Activated T-helper 2 cell treated with anti-CD3 and anti-CD28 coated beads, Interferon-gamma antibody, Interleukin-2, Interleukin-4, amounts not matched to agents 10 μg/mL and 5 μg/mL and 100 μg/mL, durations not matched to agents 14 hours and 24 hours and 36 hours (primary cell): ENCODE measurements around the gene SZT2. TPM values are rescaled to one million over a fixed set of nuclear protein-coding genes. Genes with fewer than 3 reads are reported as not detected.
A peak's percentile ranks its signal among the peaks of the same experiment; 100 is the strongest.

Experiments
- DNase-seq: peaks from one replicate; pipeline ENCODE4 v3.0.0; 2021; ENCODE audit warnings: low spot score
- H3K27ac Mint-ChIP-seq: one replicate; pipeline ENCODE4 v1.8.0; 2021; ENCODE audit warnings: mixed read lengths
- H3K27me3 Mint-ChIP-seq: one replicate; pipeline ENCODE4 v1.8.0; 2021; ENCODE audit warnings: low read depth, mixed read lengths
- H3K36me3 Mint-ChIP-seq: one replicate; pipeline ENCODE4 v1.8.0; 2021; ENCODE audit warnings: low read depth, mixed read lengths
- H3K4me1 Mint-ChIP-seq: one replicate; pipeline ENCODE4 v1.8.0; 2021; ENCODE audit warnings: low read depth, mixed read lengths
- H3K4me3 Mint-ChIP-seq: one replicate; pipeline ENCODE4 v1.8.0; 2021; ENCODE audit warnings: low read depth, mild to moderate bottlenecking, moderate library complexity, mixed read lengths
- H3K9me3 Mint-ChIP-seq: one replicate; pipeline ENCODE4 v1.8.0; 2021; ENCODE audit warnings: mixed read lengths
- intact Hi-C: fragments of 100-400 bp; cut with micrococcal nuclease; formaldehyde crosslinking; loops from one replicate; pipeline ENCODE4 v1.15.1; 2023
- total RNA-seq: library from RNA; stranded (reverse); gene quantifications from 2 replicates; pipeline ENCODE4 v1.2.3, GENCODE V29; 2022

SZT2 gene
- total RNA-seq, 1 donor from 2014 or later: 56.6 TPM

- intact Hi-C loops: no loop called here
- peaks cover 18% of the 10 kb centered on the region for H3K4me1 Mint-ChIP-seq
- H3K36me3 Mint-ChIP-seq: peaks cover 11% of the 10 kb centered on the region
- no peaks in the 10 kb centered on the region for H3K27me3 Mint-ChIP-seq
- no peak overlapping the region for H3K27ac Mint-ChIP-seq
- H3K9me3 Mint-ChIP-seq: no peaks in the 10 kb centered on the region
- no peak for DNase-seq
- no peak overlapping the region for H3K4me3 Mint-ChIP-seq
Observed at GRCh38 chr1:43352881-43353280, 36.8 kb upstream of the SZT2 start.

GRCh38 chr1:43354471-43354870, 35.2 kb upstream of the SZT2 start:
- intact Hi-C loops: no loop called here
- DNase-seq: no peak
- Mint-ChIP-seq H3K27ac (no peak overlapping the region), H3K9me3 (no peaks in the 10 kb centered on the region), H3K36me3 (peaks cover 17% of the 10 kb centered on the region), H3K4me1 (peaks cover 18% of the 10 kb centered on the region), H3K27me3 (no peaks in the 10 kb centered on the region), H3K4me3 (no peak overlapping the region)

GRCh38 chr1:43354936-43355335, 34.8 kb upstream of the SZT2 start:
- H3K27ac Mint-ChIP-seq: no peak overlapping the region
- peaks cover 22% of the 10 kb centered on the region for H3K36me3 Mint-ChIP-seq
- H3K4me1 Mint-ChIP-seq: peaks cover 17% of the 10 kb centered on the region
- no peak overlapping the region for H3K4me3 Mint-ChIP-seq
- no peak for DNase-seq
- intact Hi-C loops: no loop called here
- H3K27me3 Mint-ChIP-seq: no peaks in the 10 kb centered on the region
- no peaks in the 10 kb centered on the region for H3K9me3 Mint-ChIP-seq

- Mint-ChIP-seq H3K27ac (no peak overlapping the region), H3K27me3 (no peaks in the 10 kb centered on the region), H3K9me3 (no peaks in the 10 kb centered on the region), H3K36me3 (peaks cover 45% of the 10 kb centered on the region), H3K4me1 (peaks cover 36% of the 10 kb centered on the region), H3K4me3 (no peak overlapping the region)
- intact Hi-C loops: no loop called here
- DNase-seq: no peak
Observed at GRCh38 chr1:43357251-43357650, 32.4 kb upstream of the SZT2 start.

GRCh38 chr1:43358121-43358745, 31.5 kb upstream of the SZT2 start:
- intact Hi-C loops: loop anchor here (1.0 kb wide), 3 partner anchors 10 to 131 kb away; partner anchors contain the start of gene ELOVL1
- Mint-ChIP-seq H3K36me3 (peaks cover 52% of the 10 kb centered on the region), H3K27me3 (no peaks in the 10 kb centered on the region), H3K27ac (peak overlapping the region; percentile 88), H3K4me1 (peaks cover 37% of the 10 kb centered on the region), H3K9me3 (no peaks in the 10 kb centered on the region), H3K4me3 (peak overlapping the region; percentile 93)
- DNase-seq: no peak

GRCh38 chr1:43358746-43359693, 30.7 kb upstream of the SZT2 start, which contains the start of gene CDC20:
Gene CDC20, plus strand, starts transcription at chr1:43358981. Its CDS starts 235 bp downstream, at chr1:43359216.
- Mint-ChIP-seq H3K27ac (peak within 1 kb of the TSS; percentile 88), H3K4me1 (peaks cover 42% of the 10 kb centered on the region), H3K27me3 (no peaks in the 10 kb centered on the region), H3K9me3 (no peaks in the 10 kb centered on the region), H3K36me3 (peaks cover 60% of the 10 kb centered on the region), H3K4me3 (peak within 1 kb of the TSS; percentile 93)
- peak; percentile 99 for DNase-seq
- intact Hi-C loops: loop anchor here (1.0 kb wide), 3 partner anchors 9 to 132 kb away; partner anchors contain the start of gene ELOVL1

GRCh38 chr1:43359696-43360095, 30.0 kb upstream of the SZT2 start:
- no peak for DNase-seq
- H3K4me1 Mint-ChIP-seq: peaks cover 42% of the 10 kb centered on the region
- peaks cover 64% of the 10 kb centered on the region for H3K36me3 Mint-ChIP-seq
- H3K4me3 Mint-ChIP-seq: peak overlapping the region; percentile 93
- no peaks in the 10 kb centered on the region for H3K27me3 Mint-ChIP-seq
- no peaks in the 10 kb centered on the region for H3K9me3 Mint-ChIP-seq
- H3K27ac Mint-ChIP-seq: peak overlapping the region; percentile 64
- intact Hi-C loops: loop anchor here (10.0 kb wide), 2 partner anchors 95 to 675 kb away; partner anchors contain the start of genes HYI and YBX1

- H3K27me3 Mint-ChIP-seq: no peaks in the 10 kb centered on the region
- H3K4me3 Mint-ChIP-seq: peak overlapping the region; percentile 93
- no peaks in the 10 kb centered on the region for H3K9me3 Mint-ChIP-seq
- intact Hi-C loops: loop anchor here (10.0 kb wide), 2 partner anchors 94 to 676 kb away; partner anchors contain the start of genes HYI and YBX1
- peaks cover 72% of the 10 kb centered on the region for H3K36me3 Mint-ChIP-seq
- H3K4me1 Mint-ChIP-seq: peaks cover 49% of the 10 kb centered on the region
- DNase-seq: no peak
- peak overlapping the region; percentile 44 for H3K27ac Mint-ChIP-seq
Observed at GRCh38 chr1:43360616-43361015, 29.1 kb upstream of the SZT2 start.

- Mint-ChIP-seq H3K36me3 (peaks cover 78% of the 10 kb centered on the region), H3K9me3 (no peaks in the 10 kb centered on the region), H3K27ac (peak overlapping the region; percentile 58), H3K4me1 (peaks cover 51% of the 10 kb centered on the region), H3K4me3 (peak overlapping the region; percentile 19), H3K27me3 (no peaks in the 10 kb centered on the region)
- intact Hi-C loops: loop anchor here (10.0 kb wide), 2 partner anchors 91 to 679 kb away; partner anchors contain the start of genes HYI and YBX1
- no peak for DNase-seq
Observed at GRCh38 chr1:43363283-43363934, 26.3 kb upstream of the SZT2 start.

- peak overlapping the region; percentile 44 for H3K27ac Mint-ChIP-seq
- H3K9me3 Mint-ChIP-seq: no peaks in the 10 kb centered on the region
- DNase-seq: no peak
- H3K4me3 Mint-ChIP-seq: peak overlapping the region; percentile 19
- intact Hi-C loops: loop anchor here (10.0 kb wide), 2 partner anchors 91 to 679 kb away; partner anchors contain the start of genes HYI and YBX1
- H3K4me1 Mint-ChIP-seq: peaks cover 56% of the 10 kb centered on the region
- H3K36me3 Mint-ChIP-seq: peaks cover 77% of the 10 kb centered on the region
- no peaks in the 10 kb centered on the region for H3K27me3 Mint-ChIP-seq
Observed at GRCh38 chr1:43363935-43364525, 25.7 kb upstream of the SZT2 start.

- H3K4me1 Mint-ChIP-seq: peaks cover 48% of the 10 kb centered on the region
- peak overlapping the region; percentile 46 for H3K27ac Mint-ChIP-seq
- peaks cover 67% of the 10 kb centered on the region for H3K36me3 Mint-ChIP-seq
- intact Hi-C loops: loop anchor here (5.0 to 10.0 kb wide), 3 partner anchors 89 to 681 kb away; partner anchors contain the start of genes CFAP57, EBNA1BP2, HYI and YBX1
- H3K9me3 Mint-ChIP-seq: no peaks in the 10 kb centered on the region
- no peak for DNase-seq
- no peaks in the 10 kb centered on the region for H3K27me3 Mint-ChIP-seq
- peak overlapping the region; percentile 91 for H3K4me3 Mint-ChIP-seq
Observed at GRCh38 chr1:43365678-43366077, 24.0 kb upstream of the SZT2 start.

GRCh38 chr1:43366179-43366578, 23.5 kb upstream of the SZT2 start:
- Mint-ChIP-seq H3K4me1 (peaks cover 47% of the 10 kb centered on the region), H3K36me3 (peaks cover 63% of the 10 kb centered on the region), H3K27ac (peak overlapping the region; percentile 46), H3K4me3 (peak overlapping the region; percentile 91), H3K9me3 (no peaks in the 10 kb centered on the region), H3K27me3 (no peaks in the 10 kb centered on the region)
- DNase-seq: no peak
- intact Hi-C loops: loop anchor here (5.0 to 10.0 kb wide), 3 partner anchors 89 to 681 kb away; partner anchors contain the start of genes CFAP57, EBNA1BP2, HYI and YBX1
